Right renal cortex interstitium (tissue), 3 donors: ENCODE results near the gene HHATL. TPM values are rescaled to one million over a fixed set of nuclear protein-coding genes. Genes with fewer than 3 reads are reported as not detected.

Experiments
- DNase-seq, 3 donors: peaks; one replicate each; pipeline ENCODE4 v3.0.0-alpha.2; 2013; ENCODE audit warnings: low read depth in 3 of 3, low spot score in 2 of 3
- polyA plus RNA-seq, 3 donors: library from polyadenylated mRNA; unstranded; fragments of 120-200 nt; gene quantifications; one replicate each; pipeline ENCODE4 v1.2.1, GENCODE V29; 2013; ENCODE audit not compliant: insufficient read length in 3 of 3

The HHATL gene
- polyA plus RNA-seq, 3 donors = 0.28 to 0.82 (median 0.35) TPM

DNA sequence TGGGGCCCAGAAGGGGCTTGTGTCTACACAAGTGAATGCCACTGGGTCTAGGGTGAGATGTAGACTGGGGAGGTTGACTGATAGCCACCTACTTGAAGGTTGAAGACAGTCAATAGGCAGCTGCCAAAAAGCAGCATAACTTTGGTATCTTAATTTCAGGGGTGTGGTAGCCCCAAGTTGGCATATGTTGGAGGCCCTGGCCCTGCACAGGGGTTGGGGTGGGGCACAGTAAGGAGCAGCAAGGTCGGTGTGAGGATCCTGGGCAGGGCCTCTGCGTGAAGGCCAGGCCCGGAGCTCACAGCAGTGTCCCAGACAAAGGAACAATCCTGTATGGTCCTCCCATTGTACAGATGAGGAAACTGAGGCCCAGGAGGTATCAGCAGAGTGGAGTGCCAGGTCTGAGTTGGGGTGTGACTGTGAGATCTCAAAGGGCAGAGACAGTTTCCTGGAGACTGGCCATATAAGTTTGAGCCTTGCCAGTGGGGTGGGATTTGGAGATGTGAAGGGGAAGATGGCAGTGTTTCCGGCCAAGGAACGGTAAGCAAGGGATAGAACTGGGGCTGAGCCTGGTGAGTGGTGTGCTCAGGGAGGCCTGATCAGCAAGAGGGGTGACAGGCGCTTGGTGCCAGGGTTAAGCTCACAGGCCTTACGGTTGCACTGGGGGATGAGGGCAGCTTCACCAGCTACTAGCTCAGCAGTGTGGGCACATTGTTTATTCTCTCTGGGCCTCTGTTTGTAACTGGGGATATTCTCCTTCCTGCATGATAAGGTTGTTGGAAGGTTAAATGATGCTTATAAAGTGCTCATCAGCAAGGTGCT lies 15.6 kb downstream of the HHATL start:
- no peak for DNase-seq

DNA sequence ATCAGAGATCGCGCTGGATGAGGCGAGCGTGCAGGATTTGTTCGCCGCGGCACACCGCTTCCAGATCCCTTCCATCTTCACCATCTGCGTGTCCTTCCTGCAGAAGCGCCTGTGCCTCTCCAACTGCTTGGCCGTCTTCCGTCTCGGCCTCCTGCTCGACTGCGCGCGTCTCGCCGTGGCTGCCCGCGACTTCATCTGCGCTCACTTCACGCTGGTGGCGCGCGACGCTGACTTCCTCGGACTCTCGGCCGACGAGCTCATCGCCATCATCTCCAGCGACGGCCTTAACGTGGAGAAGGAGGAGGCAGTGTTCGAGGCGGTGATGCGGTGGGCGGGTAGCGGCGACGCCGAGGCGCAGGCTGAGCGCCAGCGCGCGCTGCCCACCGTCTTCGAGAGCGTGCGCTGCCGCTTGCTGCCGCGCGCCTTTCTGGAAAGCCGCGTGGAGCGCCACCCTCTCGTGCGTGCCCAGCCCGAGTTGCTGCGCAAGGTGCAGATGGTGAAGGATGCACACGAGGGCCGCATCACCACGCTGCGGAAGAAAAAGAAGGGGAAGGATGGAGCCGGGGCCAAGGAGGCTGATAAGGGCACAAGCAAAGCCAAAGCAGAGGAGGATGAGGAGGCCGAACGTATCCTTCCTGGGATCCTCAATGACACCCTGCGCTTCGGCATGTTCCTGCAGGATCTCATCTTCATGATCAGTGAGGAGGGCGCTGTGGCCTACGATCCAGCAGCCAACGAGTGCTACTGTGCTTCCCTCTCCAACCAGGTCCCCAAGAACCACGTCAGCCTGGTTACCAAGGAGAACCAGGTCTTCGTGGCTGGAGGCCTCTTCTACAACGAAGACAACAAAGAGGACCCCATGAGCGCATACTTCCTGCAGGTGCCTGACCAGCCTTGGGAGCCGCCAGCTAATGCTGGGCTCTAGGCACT lies 16.4 kb downstream of the HHATL start:
- DNase-seq = no peak

DNA sequence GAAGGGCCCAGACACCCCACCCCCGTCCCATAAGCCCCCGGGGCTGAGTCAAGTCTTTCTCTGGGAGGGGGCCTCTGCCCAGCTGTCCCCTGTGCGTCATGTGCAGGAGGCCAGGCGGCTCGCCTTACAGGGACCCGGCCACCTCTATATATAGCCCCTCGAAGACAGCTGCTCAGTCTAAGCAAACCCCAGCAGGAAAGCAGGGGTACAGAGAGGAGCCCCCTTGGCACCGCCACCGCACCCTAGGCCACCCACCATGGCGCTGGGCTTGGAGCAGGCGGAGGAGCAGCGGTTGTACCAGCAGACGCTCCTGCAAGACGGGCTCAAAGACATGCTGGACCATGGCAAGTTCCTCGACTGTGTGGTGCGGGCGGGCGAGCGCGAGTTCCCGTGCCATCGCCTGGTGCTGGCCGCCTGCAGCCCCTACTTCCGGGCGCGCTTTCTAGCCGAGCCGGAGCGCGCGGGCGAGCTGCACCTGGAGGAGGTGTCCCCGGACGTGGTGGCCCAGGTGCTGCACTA lies 17.2 kb downstream of the HHATL start, which contains the start of gene KLHL40:
TSS of gene KLHL40 (plus strand) at position 175 of the 519 bp plus-strand sequence. CDS start at position 257, 82 bp downstream.
- no peak for DNase-seq

DNA sequence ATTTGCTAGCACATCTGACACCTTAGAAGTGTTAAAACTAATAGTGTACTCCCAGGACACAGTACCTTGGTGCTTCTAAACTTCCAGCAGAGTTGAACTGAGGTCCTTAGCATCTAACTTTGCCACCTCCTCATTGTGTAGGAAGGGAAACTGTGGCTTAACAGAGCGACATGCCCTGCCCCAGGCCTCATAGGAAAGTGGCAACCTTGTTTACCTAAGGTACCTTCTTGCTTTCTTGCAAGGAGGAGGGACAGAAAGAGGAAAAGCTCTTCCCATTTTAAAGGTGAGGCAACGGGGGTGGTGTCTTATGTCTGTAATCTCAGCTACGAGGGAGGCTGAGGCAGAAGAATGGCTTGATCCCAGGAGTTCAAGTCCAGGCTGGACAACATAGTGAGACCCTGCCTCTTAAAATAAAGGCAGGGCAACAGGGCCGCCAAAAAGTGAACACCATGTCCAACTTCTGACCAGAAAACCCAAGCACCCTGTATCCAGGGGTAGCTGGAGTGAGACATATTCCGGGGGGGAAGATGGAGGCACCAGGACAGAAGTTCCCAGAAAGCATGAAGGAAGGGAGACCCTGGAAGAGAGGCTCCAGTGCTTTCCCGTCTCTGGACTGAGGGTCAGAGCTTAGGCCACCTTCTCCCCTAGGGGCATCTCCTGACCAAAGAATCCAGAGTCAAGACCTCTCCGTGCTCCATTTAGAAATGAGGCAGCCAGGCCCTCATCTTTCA lies 17.8 kb downstream of the HHATL start:
- no peak for DNase-seq

DNA sequence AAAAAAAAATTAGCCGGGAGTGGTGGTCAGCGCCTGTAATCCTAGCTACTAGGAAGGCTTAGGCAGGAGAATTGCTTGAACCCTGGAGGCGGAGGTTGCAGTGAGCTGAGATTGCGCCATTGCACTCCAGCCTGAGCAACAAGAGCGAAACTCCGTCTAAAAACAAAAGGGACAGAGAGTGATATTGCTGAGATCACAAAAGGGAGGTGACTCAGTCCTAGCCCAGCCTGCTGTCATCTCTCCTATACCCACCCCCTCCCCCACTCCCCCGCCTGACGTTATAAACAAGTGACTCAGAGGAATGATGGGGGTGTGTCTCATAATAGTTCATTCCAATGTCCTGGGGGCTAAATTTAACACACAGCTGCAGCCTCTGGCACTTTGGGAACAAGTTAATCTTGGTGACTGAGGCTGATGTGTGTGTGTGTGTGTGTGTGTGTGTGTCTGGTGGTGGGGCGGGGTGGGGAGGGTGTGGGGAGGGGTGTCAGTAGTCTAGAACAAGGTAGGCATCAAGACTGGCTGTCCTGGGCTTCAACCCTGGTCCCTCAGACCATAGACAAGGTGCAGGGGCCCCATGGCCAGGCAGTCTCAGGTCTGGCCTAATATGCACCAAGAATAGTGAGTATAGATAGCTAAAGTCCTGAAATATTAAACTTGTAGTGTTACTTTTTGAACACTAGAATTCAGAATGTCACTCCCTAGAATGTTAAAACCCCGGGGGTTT lies 18.6 kb downstream of the HHATL start:
- no peak for DNase-seq

DNA sequence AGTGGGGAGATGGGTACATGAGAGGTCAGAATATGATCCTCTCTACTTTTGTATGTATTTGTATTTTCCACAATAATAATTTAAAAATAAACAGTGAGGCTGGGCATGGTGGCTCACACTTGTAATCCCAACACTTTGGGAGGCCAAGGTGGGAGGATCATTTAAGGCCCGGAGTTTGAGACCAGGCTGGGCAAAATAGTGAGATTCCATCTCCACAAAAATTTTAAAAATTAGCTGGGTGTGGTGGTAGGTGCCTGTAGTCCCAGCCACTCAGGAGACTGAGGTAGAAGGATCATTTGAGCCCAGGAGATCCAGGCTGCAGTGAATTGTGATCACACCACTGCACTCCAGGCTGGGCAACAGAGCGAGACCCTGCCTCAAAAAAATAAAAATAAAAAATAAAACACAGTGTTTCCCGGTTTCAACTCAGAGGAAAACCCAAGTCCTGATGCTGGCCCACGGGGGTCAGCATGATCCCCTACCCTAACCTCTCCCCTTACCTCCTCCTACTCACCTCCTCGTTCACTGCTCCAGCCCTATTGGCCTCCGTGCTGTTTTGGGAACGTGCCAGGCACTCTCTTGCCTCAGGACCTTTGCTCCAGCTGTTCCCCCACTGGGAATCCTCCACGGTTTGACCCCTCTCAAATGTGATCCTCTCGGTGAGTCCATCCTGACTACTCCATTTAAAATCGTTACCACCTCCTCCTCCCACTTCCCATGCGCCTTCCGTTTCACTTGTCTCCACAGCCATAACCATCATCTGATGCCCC lies 20.1 kb downstream of the HHATL start:
- DNase-seq = no peak

DNA sequence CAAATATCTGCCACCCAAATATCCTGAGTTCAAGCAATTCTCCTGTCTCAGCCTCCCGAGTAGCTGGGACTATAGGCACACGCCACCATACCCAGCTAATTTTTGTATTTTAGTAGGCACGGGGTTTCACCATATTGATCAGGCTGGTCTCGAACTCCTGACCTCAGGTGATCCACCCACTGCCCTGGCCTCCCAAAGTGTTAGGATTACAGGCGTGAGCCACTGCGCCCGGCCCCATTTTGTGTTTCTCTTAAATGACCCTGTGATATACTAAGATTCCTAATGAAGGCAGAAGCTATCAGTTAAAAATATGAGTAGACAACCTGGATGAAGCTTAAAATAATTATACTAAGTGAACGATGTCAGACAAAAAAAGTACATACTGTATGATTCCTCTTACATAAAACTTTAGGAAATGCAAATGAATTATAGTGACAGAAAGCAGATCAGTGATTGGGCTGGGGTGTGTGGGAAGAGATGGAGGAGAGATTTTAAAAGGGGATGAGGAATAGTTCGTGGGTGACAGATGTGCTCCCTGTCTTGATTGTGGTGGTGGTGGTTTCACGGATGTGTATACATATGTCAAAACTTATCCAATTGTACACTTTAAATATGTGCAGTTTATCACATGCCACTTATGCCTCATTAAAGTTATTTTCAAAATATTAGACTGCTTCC lies 21.1 kb downstream of the HHATL start:
- DNase-seq = no peak

DNA sequence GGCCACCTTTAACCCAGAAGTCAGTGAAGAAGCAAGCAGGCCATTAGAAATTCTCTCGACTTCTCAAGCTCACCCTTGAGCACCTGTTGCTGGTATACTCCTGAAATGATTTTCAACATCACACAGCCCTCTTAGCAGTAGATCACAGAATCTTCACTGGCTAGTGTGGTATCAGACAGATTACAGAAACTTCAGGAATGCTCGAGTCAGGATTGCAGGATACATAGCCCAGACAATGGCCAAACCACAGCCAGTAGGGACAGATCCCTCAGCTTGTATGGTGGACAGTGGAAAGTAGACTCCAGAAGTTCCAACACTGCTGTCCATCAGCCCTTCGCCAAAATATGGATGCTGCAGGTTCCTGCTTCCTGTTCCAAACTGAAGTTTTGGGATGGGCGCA lies 21.8 kb downstream of the HHATL start:
- no peak for DNase-seq

DNA sequence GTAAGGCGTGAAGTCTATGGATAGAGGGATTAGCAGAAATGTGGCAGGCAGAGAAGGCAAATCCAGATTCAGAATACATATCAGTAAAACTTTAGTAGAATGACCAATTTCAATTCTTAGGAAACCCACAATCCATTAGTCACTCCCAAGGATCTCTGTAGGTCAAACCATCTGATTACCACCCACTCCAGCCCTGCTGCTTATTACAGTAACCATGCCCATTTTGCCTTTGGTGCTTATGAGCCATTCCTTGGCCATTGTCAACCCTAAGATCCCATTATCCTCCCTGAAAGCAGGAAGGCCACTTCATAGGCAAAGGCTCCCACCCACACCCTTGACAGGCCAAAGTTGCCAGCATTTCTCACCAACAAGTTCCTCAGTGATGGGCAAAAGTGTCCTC lies 22.3 kb downstream of the HHATL start:
- no peak for DNase-seq

DNA sequence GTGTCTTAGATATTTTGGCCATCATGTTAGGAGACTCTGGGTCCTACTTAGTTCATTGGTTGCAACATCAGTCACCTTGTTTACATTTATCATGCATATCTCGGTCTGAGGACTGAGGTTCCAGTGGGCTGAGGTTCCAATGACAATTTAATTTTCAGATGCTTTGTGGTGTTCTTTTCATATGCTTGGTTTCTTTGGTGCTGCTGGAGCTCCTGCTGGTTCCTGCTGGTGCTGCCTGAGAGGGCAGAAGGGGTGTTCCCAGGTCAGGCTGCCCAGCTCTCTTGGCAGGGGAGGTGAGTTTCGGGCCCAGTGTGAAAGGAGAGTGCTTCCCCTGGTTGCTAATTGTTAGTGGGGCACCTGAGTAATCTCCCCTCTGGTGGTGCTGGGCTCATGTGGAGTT lies 24.2 kb downstream of the HHATL start:
- DNase-seq = no peak

DNA sequence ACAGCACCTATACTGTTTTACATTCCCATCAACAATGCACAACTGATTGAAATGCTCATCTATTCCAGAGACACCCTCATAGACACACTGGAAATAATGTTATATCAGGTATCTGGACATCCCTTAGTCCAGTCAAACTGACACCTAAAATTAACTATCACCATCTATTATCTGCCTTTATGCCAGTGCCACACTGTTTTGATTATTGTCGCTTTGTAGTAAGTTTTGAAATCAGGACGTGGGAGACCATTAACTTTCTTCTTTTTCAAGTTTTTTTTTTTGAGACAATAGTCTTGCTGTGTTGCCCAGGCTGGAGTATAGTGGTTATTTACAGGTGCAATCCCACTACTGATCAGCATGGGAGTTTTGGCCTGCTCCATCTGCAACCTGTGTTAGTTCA lies 26.7 kb downstream of the HHATL start:
- no peak for DNase-seq

DNA sequence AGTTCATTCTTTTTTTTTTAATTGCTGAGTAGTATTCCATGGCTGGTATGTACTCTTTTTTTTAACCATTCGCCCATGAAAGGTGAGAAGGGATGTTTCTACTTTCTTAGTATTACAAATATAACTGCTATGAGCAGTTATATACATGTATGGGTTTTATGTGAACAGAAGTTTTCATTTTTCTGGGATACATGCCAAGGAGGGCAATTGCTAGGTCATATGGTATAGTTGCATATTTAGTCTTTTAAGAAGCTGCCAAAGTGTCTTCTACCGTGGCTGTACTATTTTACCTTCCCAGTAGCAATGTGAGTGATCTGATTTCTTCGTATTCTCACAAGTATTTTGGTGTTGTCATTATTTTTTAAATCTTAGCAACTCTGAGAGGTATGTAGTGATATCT lies 28.5 kb downstream of the HHATL start:
- DNase-seq = no peak

DNA sequence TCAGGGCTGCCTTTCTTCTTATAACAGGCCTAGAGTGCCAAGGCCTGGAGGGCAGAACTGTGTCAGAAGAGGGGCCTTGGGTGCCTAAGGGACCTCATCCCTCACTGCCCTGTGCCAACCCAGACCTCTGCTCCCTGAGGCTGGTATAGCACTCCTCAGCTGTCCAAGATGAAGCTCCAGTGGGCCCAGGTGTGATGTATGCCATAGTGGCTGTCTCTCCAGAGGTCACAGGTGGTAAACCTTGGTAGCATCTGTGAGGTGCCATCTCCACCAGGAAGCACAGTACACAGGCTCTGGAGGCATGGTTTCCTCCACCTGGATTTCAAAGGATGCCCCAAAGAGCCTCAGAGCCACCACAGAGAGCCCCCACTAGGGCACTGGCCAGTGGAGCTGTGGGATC lies 29.5 kb downstream of the HHATL start:
- DNase-seq = no peak

DNA sequence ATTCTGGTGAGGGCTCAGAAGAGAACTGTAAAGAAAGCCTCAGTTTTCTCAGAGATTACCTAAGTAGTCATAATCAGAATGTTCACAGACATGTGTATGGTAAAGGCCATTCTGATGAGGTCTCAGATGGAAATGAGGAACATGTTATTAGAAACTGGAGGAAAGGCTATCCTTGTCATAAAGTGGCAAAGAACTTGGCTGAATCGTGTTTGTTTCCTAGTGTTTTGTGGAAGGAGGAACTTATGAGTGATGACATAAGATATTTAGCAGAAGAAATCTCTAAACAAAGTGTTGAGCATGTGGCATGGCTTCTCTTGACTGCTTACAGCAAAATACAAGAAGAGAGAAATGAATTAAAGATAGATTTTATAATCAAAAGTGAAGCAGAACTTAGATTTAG lies 30.1 kb downstream of the HHATL start:
- DNase-seq = no peak

DNA sequence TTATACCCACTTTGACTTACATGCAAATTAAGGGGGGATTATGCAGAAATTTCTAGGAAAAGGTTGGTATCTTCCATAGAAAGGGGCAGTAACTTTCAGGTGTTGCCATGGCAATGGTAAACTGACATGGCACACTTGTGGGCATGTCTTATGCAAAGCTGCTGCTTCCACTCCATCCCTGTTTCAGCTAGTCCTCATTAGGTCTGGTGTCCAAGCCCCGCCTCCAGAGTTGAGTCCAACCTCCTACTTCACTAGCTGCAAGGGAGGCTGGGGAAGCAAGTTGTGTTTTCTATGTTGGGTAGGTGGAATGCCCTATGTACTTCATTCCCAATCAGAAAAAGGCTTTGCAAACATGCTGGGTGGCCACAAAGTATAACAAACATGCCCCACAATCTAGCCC lies 31.9 kb downstream of the HHATL start:
- no peak for DNase-seq

DNA sequence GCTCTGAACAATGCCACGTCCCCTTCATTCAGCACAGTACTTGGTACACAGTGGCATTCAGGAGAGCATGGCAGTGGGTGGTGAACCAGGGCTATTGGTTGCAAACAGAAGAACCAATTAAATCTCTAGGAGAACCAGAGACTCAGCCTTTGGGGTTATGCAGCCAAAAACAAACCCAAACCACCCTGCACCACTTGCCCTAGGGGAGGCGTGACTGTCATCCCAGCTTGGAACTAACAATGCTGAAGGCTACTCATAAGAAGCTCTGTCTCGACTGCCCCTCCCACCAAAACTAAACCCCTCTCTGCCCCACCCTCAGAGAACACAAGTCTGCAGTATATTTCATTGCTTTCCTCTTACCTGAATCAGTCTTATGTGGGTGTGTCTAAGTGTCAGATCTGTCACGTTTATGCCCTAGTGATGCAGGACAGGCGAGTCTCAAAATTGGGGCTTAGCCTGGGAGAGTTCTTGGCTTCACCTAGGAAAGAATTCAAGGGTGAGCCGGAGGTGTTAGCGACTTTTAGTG lies 32.5 kb downstream of the HHATL start:
- DNase-seq = no peak

DNA sequence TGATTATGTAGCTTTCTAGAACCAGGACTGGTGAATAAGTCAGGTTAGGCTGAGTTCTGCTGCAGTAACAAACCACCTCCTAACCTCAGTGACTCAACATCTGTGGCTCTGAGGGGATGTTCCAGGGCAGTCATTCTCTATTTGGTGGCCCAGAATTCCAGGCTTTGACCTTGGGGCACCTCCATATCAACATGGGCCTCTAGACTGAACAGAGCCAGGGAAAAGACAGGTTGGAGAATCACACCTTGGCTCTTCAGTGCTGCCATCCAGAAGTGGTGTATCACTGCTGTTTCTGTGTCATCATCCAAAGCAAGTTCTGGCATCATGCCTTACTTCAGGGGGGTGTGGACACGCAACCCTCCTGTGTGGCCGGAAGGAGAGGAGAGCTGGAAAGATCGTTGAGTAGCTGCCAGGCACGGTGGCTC lies 33.8 kb downstream of the HHATL start:
- DNase-seq = no peak

DNA sequence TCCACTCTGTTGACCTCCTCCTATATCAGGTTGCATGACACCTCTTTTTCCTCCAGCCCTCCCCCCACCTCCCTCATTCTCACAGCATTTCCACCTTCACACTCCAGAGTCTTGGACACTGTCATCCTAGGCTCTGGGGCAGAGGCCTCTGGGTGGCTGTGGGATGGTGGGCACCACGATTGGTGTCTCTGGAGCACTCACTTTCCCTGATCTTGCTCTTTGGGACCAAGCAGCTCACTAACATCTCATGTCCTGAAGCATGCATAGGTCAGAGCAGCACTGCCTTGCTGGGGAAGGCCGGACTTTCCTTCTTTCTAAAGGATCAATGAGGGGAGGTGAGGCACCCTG lies 34.2 kb downstream of the HHATL start:
- DNase-seq = no peak
